Activated gamma-delta T cell treated with Interleukin-2 at 50 U/mL for 16 hours (primary cell): ENCODE data around the gene UBE2K.
A peak's percentile ranks its signal among the peaks of the same experiment; 100 is the strongest.
"Not testable (repeated sequence)": the region's sequence is repeated elsewhere in the genome, so short reads cannot be mapped to it uniquely, and the experiment has no call there.

Source experiments
- DNase-seq: peaks from one replicate; pipeline ENCODE4 v3.0.0-alpha.2; 2020

UBE2K gene

DNA sequence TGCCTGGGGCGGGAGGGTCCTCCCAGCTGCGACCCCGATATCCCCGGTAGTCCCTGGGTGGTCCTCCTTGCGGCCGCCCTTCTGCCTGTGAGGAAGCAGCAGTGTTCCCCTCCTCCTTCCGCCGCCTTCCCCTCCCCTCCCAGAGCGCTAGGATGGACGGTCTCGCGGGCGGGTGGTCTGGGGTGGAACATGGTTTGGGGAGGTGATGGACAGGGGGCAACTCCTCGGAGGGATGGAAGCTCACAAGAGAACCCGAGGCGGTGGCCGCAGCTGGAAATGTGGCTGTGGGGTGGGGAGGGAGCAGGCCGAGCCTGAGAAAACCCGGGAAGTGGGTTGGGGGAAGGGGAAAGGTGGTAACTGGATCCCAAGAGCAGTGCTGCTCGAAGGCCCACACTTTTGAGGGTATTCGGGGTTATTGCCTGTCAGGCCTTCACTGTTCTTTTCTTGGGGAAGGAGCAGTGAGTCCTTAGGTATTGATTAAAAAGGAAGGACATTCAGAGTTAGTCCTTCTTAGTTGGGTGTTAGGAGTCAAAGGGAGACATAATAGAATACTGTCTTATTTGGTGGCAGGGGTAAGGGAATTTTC is 581 bp downstream of the UBE2K start:
- DNase-seq = peak; percentile 35

DNA sequence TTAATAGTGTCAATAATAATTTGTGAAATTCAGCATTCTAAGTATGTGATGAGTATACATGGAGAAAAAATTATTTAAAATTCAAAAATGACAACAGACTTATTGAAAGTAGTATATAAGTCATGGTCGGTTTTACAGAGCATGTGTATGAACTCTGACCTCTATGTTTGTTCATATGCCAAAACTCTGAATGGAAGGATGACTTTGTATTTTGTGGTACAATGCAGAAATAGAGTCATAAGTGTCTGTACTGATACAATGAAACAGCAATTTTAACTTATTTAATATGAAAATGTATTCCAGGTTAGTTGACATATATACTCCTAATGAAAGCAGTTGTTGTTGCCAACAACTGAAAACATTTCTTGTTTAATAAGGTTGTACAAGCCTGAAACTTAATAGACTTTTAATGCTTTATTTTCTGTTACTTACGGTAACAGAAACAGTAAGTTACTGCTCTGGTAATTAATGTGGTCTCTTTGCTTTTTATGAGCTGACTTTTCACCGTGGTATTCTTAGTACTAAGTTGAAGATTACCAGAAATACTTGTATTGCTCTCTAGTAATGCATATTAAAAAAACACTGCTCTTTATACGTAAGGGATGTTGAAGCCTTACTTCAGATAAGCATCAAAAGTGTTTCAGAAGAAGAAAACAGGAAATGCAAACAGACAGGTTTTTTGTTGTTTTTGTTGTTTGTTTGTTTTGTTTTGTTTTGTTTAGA is 1.9 kb downstream of the UBE2K start:
- no peak for DNase-seq

DNA sequence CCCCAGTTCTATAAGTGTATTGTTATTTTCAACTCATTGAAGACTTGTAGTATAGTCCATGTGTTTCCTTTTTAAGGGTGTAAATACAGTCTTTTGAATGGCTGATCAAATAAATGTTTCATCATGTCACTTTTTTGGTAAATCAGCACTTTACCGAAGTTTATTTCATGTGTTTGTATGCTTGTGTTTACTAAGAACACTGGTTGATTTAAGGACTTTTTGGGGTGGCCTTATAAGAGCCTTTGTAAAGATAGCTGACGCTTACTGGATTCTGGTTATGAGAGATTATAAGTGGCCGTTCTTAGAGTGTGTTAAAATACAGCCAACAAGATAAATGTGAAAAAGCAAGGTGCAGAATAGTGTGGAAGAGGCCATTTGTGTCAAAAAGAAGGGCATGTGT is 2.6 kb downstream of the UBE2K start:
- no peak for DNase-seq

DNA sequence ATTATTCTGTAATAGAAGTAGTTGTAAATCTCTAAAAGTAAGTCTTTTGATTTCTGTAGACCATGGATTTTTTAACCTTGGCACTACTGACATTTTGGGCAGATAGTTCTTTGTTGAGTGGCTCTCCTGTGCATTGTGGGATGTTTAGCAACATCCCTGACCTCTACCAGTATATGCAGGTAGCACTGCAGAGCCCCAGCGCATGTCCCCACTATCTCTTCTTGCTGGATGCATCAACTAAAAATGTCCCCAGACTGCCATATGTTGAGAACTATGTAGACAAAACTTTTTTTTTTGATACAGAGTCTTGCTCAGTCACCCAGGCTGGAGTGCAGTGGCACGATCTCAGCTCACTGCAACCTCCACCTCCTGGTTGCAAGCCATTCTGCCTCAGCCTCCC is 4.8 kb downstream of the UBE2K start:
- DNase-seq = no peak

GRCh38 chr4:39704789-39705188 is 6.9 kb downstream of the UBE2K start:
- not testable (repeated sequence) for DNase-seq

GRCh38 chr4:39706334-39706733 is 8.4 kb downstream of the UBE2K start:
- DNase-seq = no peak

DNA sequence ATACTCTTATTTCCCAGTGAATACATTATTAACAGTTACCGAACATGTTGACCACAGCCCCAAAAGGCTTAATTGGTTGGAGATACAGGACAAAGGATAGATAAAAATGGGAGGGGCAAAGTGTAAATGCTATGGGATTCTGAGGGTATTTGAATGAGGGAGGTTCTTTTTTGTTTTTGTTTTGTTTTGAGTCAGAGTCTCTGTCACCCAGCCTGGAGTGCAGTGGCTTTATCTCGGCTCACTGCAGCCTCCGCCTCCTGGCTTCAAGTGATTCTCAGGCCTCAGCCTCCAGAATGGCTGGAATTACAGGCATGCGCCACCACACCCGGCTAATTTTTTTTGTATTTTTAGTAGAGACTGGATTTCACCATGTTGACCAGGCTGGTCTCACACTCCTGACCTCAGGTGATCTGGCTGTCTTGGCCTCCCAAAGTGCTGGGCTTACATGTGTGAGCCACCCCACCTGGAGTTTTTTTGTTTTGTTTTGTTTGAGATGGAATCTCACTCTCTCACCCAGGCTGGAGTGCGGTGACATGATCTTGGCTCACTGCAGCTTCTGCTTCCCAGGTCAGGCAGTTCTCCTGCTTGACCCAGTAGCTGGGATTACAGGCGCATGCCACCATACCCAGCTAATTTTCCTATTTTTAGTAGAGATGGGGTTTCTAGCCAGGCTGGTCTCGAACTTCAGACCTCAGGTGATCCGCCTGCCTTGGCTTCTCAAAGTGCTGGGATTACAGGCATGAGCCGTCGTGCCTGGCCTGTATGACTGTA is 9.0 kb downstream of the UBE2K start:
- no peak for DNase-seq

- no peak for DNase-seq
Observed at GRCh38 chr4:39710098-39710896, 12.4 kb downstream of the UBE2K start.

- no peak for DNase-seq
Observed at GRCh38 chr4:39712819-39713607, 15.1 kb downstream of the UBE2K start.

GRCh38 chr4:39713691-39714090 is 15.8 kb downstream of the UBE2K start:
- DNase-seq = no peak

- DNase-seq = no peak
Observed at GRCh38 chr4:39714166-39714565, 16.2 kb downstream of the UBE2K start.

DNA sequence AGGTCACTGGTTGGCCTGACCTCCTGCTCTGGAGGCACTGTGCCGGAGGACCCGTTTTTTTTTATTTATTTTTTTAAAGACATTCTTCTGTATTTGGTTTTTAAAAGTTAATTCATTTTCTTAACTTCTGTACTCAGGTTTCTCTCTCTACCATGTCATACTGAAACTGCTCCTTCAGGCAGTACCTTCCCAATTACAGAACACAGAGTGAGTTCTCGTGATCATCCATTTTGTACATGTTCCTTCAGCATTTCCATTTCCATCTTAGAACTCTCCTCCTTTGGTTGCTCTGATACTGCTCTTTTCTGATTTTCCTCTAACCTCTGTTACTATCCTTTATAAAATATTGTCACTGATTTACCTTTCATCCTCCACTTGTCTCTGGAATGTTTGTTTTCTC is 17.9 kb downstream of the UBE2K start:
- DNase-seq = no peak

GRCh38 chr4:39716356-39716755 is 18.4 kb downstream of the UBE2K start:
- DNase-seq = no peak

GRCh38 chr4:39717743-39718142 is 19.8 kb downstream of the UBE2K start:
- DNase-seq = not testable (repeated sequence)

DNA sequence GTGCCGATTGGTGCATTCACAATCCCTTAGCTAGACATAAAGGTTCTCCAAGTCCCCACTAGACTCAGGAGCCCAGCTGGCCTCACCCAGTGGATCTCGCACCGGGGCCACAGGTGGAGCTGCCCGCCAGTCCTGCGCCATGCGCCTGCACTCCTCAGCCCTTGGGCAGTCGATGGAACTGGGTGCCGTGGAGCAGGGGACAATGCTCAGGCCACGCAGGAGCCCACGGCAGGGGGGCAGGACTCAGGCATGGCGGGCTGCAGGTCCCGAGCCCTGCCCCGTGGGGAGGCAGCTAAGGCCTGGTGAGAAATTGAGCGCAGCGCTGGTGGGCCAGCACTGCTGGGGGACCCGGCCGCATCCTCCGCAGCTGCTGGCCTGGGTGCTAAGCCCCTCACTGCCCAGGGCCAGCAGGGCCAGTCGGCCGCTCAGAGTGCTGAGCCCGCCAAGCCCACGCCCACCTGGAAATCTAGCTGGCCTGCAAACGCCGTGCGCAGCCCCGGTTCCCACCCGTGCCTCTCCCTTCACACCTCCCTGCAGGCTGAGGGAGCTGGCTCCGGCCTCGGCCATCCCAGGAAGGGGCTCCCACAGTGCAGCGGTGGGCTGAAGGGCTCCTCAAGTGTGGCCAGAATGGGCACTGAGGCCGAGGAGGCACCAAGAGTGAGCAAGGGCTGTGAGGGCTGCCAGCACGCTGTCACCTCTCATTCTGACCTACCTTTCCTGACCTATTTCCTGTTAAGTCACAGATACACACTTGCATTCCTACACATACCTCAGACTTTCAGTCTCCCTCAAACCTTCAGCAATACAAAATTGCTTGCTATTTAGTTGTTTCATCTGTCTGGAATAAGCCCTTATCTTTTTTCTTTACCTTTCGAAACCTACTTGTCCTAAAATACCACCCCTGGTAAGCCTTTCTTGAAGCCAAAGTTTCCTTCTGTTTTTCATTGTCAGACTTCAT is 20.7 kb downstream of the UBE2K start:
- DNase-seq = no peak

- no peak for DNase-seq
Observed at GRCh38 chr4:39719804-39720580, 22.1 kb downstream of the UBE2K start.

DNA sequence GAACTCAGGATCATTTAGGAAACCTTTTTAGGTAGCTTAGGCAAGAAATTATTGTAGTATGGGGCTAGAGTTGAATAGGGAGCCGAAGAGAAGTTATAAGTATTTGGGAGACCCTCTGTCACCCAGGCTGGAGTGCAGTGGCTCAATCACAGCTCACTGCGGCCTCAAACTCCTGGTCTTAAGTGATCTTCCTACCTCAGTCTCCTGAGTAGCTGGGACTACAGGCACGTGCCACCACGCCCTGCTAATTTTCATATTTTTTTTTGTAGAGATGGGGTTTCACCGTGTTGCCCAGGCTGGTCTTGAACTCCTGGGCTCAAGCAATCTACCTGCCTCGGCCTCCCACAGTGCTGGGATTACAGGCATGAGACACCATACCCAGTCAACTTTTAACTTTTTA is 23.3 kb downstream of the UBE2K start:
- not testable (repeated sequence) for DNase-seq

DNA sequence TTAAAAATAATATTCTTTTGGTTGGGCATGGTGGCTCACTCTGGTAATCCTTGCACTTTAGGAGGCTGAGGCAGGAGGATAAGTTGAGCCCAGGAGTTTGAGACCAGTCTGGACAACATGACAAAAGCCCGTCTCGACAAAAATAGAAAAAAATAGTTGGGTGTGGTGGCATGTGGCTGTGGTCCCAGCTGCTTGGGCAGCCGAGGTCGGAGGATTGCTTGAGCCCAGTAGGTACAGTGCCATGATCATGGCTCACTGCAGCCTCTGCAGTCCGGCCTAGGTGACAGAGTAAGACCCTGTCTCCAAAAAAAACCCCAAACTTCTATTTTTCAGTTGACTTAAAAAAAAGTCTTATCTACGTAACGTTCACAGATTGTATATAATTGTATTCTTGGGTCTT is 23.9 kb downstream of the UBE2K start:
- no peak for DNase-seq

DNA sequence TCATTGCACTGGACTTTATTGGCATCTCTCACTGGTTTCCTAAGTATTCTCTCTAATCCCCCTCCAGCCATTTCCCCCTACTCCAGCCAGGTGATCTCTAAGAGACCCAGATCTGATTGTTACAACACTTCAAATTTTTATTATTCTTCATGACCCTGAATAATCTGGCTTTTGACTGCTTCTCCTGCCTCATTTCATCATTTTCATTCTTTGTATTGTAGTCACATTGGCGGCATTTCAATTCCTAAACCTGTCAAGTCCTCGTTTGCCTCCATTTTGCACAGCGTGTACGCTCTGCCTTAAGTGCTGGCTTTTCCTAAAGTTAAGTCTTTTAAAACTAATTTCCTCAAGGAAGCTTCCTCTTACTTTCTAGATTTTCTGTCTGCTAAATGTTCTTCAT is 31.6 kb downstream of the UBE2K start:
- no peak for DNase-seq

GRCh38 chr4:39730072-39730471 is 32.1 kb downstream of the UBE2K start:
- no peak for DNase-seq
